GM23338 (cell line): Measurements from ENCODE around the gene UBE2C.

ENCODE experiments used
- CREB1 ChIP-seq: fragments of 250-450 bp; sonication (Bioruptor Pico); IDR thresholded peaks from 2 replicates; pipeline ENCODE4 v1.5.0; 2020; ENCODE audit warnings: low read depth, mild to moderate bottlenecking, moderate library complexity
- EZH2 ChIP-seq: fragments of 200-600 bp; sonication (generic); IDR thresholded peaks from one replicate; pipeline ENCODE4 v1.8.0; 2017; ENCODE audit warnings: antibody characterized with exemption, mild to moderate bottlenecking, low read depth; ENCODE audit not compliant: unreplicated experiment
- EZH2phosphoT487 ChIP-seq: fragments of 200-600 bp; sonication (generic); IDR thresholded peaks from one replicate; pipeline ENCODE4 v1.8.1; 2018; ENCODE audit warnings: antibody characterized with exemption; ENCODE audit not compliant: unreplicated experiment
- POLR2AphosphoS5 ChIP-seq: IDR thresholded peaks from 2 replicates; pipeline ENCODE4 v1.6.1; 2016; ENCODE audit warnings: antibody characterized with exemption, low read depth
- TF ChIP-seq, protein P1 (sequence below), 2 experiments: fragments of 200-600 bp in 1 of 2; sonication (generic) in 1 of 2; conservative IDR thresholded peaks; 2 replicates each; pipeline versions ENCODE4 v1.5.1 to v1.6.1; 2016 to 2017; ENCODE audit warnings: antibody characterized with exemption in 2 of 2, low read depth in 2 of 2, mild to moderate bottlenecking in 2 of 2, moderate library complexity in 1 of 2

DNA sequence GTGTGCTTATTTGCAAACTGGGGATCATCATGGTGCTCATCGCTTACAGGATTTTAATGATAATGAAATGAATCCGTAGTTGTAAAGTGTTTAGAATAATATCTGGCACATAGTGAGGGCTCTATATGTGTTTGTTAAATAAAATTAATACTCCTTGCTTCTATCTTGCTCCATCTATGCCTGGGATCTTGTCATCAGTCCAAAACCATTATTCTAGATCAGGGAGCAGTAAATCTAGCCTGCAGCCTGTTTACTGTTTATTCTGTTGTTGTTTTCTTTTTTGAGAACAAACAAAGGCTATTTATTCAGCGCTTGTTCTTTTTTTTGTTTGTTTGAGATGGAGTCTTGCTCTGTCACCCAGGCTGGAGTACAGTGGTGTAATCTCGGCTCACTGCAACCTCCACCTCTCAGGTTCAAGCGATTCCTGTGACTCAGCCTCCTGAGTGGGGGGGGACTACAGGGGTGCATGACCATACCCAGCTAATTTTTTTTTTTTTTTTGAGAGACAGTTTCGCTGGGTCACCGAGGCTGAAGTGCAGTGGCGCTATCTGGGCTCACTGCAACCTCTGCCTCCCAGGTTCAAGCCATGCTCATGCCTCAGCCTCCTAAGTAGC, 36.6 kb downstream of the UBE2C start:
- TF ChIP-seq, protein P1, sequence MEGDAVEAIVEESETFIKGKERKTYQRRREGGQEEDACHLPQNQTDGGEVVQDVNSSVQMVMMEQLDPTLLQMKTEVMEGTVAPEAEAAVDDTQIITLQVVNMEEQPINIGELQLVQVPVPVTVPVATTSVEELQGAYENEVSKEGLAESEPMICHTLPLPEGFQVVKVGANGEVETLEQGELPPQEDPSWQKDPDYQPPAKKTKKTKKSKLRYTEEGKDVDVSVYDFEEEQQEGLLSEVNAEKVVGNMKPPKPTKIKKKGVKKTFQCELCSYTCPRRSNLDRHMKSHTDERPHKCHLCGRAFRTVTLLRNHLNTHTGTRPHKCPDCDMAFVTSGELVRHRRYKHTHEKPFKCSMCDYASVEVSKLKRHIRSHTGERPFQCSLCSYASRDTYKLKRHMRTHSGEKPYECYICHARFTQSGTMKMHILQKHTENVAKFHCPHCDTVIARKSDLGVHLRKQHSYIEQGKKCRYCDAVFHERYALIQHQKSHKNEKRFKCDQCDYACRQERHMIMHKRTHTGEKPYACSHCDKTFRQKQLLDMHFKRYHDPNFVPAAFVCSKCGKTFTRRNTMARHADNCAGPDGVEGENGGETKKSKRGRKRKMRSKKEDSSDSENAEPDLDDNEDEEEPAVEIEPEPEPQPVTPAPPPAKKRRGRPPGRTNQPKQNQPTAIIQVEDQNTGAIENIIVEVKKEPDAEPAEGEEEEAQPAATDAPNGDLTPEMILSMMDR (conservative IDR thresholded peaks at IDR 0.05; ENCODE audit: low read depth in 2 of 2): no peak
- TF ChIP-seq EZH2phosphoT487 (no peak), EZH2 (no peak), CREB1 (no peak), POLR2AphosphoS5 (no peak)
